Astrocyte of the cerebellum (primary cell): ENCODE data around the gene CDX1.

ENCODE experiments used
- DNase-seq: peaks from one replicate; pipeline ENCODE4 v3.0.0-alpha.2; 2011; ENCODE audit warnings: low read depth
- H3K4me3 ChIP-seq: 2 replicates; pipeline ENCODE4 v1.5.1; 2011; ENCODE audit warnings: mild to moderate bottlenecking, low read depth, low read length, moderate library complexity
- in situ Hi-C: cut with HindIII; loops from 2 replicates; pipeline ENCODE4 v1.10.0; 2017; ENCODE audit warnings: low sequenced_read_pairs
- TF ChIP-seq, protein P1 (sequence below): IDR thresholded peaks from 2 replicates; pipeline ENCODE4 v1.5.1; 2012; ENCODE audit warnings: low read length, low read depth, moderate library complexity, mild to moderate bottlenecking; ENCODE audit errors: missing control alignments

The CDX1 gene

DNA sequence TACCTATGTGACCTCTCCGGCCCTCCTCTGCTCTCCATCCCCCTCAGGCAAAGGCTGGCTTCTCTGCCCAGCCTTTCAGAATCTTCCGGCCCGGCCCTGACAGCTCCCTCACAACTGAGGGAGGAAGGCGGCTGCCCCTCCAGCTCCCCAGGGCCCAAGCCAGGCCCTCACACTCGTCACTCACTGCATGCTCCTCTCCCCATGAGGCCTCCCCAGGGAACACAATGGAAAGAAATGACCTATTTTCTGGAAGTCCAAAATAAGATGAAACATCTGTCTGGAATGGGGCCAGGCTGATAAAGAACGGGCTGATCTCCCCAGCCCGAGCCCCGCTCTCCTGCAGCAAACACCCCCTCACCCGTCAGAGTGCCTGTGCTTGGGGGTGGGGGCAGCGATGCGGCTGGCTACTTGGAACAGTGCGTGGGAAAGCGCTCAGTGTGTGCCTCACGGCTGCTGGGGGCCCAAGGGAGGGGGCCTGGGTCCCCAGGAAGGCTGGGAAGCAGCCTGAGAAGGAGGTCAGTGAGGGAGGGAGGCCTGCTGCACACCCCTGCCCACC lies 22.3 kb upstream of the CDX1 start:
- in situ Hi-C loops, result no loop called here
- DNase-seq, result no peak
- TF ChIP-seq, protein P1, sequence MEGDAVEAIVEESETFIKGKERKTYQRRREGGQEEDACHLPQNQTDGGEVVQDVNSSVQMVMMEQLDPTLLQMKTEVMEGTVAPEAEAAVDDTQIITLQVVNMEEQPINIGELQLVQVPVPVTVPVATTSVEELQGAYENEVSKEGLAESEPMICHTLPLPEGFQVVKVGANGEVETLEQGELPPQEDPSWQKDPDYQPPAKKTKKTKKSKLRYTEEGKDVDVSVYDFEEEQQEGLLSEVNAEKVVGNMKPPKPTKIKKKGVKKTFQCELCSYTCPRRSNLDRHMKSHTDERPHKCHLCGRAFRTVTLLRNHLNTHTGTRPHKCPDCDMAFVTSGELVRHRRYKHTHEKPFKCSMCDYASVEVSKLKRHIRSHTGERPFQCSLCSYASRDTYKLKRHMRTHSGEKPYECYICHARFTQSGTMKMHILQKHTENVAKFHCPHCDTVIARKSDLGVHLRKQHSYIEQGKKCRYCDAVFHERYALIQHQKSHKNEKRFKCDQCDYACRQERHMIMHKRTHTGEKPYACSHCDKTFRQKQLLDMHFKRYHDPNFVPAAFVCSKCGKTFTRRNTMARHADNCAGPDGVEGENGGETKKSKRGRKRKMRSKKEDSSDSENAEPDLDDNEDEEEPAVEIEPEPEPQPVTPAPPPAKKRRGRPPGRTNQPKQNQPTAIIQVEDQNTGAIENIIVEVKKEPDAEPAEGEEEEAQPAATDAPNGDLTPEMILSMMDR, result no peak
- H3K4me3 ChIP-seq, result no peak overlapping the region

DNA sequence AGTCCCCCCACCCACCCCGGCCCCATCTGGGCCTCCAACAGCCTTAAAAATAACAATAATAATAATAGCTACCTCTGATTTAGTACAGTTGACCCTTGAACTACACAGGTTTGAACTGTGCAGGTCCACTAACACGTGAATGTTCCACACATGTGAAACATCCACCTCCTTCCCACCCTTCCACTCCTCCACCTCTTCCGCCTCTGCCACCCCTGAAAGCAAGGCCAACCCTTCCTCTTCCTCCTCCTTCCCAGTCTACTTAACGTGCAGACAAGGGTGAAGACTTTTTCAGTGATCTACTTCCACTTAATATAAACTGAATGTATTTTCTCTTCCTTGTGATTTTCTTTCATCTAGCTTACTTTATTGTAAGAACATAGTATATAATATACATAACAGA lies 21.7 kb upstream of the CDX1 start:
- TF ChIP-seq, protein P1, result no peak
- H3K4me3 ChIP-seq, result no peak overlapping the region
- in situ Hi-C loops, result no loop called here
- DNase-seq, result no peak

DNA sequence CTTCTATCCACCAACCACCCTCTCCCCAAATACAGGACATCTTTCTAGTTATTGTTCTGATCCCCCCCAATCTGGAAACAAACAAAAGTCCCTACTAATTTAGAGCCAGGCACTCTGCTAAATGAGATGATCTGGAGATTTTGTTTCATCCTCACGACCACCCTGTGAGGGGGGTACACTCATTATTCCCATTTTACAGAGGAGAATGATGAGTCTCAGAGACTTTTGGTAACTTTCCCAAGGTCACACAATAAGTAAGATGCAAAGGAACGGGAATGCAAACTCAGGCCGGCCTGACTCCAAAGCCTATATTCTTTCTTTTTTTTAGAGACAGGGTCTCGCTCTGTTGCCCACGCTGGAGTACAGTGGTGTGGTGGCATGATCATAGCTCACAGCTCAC lies 20.3 kb upstream of the CDX1 start:
- in situ Hi-C loops, result no loop called here
- DNase-seq, result no peak
- no peak overlapping the region for H3K4me3 ChIP-seq
- TF ChIP-seq, protein P1, result no peak

DNA sequence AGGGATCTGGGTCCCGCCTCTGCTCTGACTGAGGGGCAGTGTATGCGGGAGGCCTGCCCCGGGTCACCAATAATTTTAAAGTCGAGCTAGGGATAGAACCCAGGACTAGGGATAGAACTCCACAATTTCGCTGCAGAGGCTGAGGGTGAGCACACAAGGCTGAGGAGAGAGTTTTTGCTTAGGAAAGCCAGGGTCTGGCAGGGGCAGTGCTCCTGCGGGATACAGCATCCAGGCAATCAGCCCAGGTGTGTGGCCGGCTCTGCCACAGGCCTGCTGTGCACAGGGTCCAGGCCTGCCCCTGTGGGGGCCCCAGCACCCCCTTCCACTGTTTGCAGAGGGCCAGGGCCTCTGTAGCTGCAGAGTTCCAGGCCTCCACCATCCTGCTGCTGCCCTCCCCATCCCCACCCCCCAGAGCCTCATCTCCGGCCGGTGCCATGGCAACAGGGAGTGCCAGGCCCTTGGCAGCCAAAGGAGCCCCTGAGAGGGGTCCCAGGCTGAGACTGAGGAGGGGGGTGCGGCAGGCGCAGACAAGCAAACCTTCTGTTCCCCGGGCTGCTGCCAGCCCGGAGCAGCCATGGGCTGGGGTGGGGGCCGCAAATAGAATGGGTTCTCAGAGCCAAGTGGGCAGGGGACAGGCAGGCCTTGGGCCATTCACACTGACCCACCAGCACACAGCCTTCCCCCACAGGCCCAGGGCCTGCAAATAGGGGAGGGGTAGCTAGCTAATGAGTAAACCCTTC lies 19.5 kb upstream of the CDX1 start:
- H3K4me3 ChIP-seq, result no peak overlapping the region
- in situ Hi-C loops, result no loop called here
- DNase-seq, result no peak
- TF ChIP-seq, protein P1, result no peak

DNA sequence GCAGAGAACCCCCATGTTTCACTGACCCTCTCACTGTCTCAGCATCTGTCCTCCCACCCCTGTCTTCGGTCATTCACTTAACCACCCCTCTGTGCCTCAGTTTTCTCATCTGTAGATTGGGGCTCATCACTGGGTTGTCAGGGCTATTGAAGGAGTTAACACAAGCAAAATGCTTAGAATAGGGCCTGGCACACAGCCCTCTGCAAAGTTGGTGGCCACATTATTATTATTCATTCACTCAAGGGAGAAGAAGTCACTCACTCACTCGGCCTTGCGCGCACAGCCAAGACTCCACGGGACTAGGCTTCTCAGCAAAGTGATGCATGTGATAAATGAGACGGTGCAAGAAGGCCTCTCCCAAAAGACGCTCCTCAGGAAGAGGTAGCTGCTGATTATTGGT lies 18.9 kb upstream of the CDX1 start:
- in situ Hi-C loops, result no loop called here
- TF ChIP-seq, protein P1, result no peak
- no peak for DNase-seq
- no peak overlapping the region for H3K4me3 ChIP-seq

DNA sequence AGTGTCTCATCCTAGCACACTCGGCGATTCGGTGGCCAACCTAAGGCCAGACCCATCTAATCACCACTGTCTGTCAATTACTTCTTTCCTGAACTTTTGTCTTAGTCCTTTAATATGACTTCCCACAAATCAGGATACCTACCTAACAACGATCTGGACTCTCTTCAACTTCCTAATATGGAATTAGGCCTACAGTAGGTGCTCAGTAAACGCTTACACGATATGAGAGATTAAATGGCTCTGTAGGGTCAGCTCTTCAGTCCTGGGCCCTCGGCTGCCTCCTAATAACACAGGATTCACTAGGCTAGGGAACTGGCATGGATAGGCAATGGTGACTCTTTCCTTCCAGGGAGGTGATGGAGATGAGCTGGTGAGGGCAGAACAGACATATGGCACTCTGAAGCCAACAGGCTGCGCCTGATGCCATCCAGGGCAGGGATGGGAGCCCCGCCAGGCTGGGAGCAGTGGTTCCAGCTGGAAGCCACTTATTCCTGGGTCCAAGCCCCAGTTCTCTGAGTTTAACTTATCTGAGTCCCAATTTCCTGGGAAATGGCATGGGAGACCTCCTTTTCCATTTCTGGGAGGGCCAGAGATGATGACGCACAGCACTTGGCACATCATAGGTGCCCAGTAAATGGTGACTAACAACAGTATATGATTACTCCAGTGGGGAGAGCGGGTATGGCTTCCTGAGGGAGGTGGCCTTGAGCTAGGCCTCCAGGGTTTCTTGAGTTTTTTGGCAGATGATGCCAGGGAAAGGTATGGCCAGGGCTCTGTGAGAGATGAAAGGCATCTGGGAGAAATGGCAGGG lies 18.3 kb upstream of the CDX1 start:
- no peak for DNase-seq
- H3K4me3 ChIP-seq, result no peak overlapping the region
- in situ Hi-C loops, result no loop called here
- TF ChIP-seq, protein P1, result no peak
